Esophagus muscularis mucosa (tissue), 4 donors: Measurements from ENCODE around the gene DGKQ. TPM values are rescaled to one million over a fixed set of nuclear protein-coding genes. Genes with fewer than 3 reads are reported as not detected.

Experiments
- DNase-seq: peaks from one replicate; pipeline ENCODE4 v3.0.0-alpha.2; 2017; ENCODE audit errors: extremely low spot score
- H3K27ac ChIP-seq, 4 donors: fragments of 200-600 bp; sonication (generic); replicated peaks in 1 of 4; 1 replicate in 3 of 4; 2 replicates in 1 of 4; pipeline ENCODE4 v1.5.1; 2016 to 2019; ENCODE audit warnings: mild to moderate bottlenecking in 1 of 4
- H3K27me3 ChIP-seq, 4 donors: fragments of 200-600 bp; sonication (generic); one replicate each; pipeline versions ENCODE4 v1.5.1 to v1.6.0; 2016 to 2019
- H3K36me3 ChIP-seq, 4 donors: fragments of 200-600 bp; sonication (generic); one replicate each; pipeline ENCODE4 v1.5.1; 2016 to 2019
- H3K4me1 ChIP-seq, 4 donors: fragments of 200-600 bp; sonication (generic); one replicate each; pipeline ENCODE4 v1.5.1; 2016 to 2019
- H3K4me3 ChIP-seq, 4 donors: fragments of 200-600 bp; sonication (generic); 1 replicate in 2 of 4; 2 replicates in 2 of 4; pipeline ENCODE4 v1.5.1; 2016 to 2019; ENCODE audit warnings: mild to moderate bottlenecking in 4 of 4, moderate library complexity in 1 of 4
- H3K9me3 ChIP-seq, 4 donors: fragments of 200-600 bp; sonication (generic); 1 replicate in 3 of 4; 2 replicates in 1 of 4; pipeline ENCODE4 v1.5.1; 2016 to 2019
- CTCF ChIP-seq, 3 experiments: fragments of 200-600 bp in 2 of 3; fragments of 450-650 bp in 1 of 3; sonication (generic) in 2 of 3; IDR thresholded peaks; one replicate each; pipeline ENCODE4 v1.5.1; 2017 to 2019; ENCODE audit warnings: antibody characterized with exemption in 3 of 3, mild to moderate bottlenecking in 2 of 3, moderate library complexity in 1 of 3
- EP300 ChIP-seq: sonication (generic); formaldehyde crosslinking; IDR thresholded peaks from one replicate; pipeline ENCODE4 v1.6.1; 2017; ENCODE audit warnings: antibody characterized with exemption
- POLR2A ChIP-seq: fragments of 450-650 bp; IDR thresholded peaks from one replicate; pipeline ENCODE4 v1.6.1; 2017; ENCODE audit warnings: antibody characterized with exemption, moderate library complexity, mild to moderate bottlenecking, low read depth
- POLR2AphosphoS5 ChIP-seq, 2 donors: sonication (generic); formaldehyde crosslinking; IDR thresholded peaks; one replicate each; pipeline ENCODE4 v1.6.1; 2017; ENCODE audit warnings: antibody characterized with exemption in 2 of 2
- WGBS: methylation state at CpG from one replicate; pipeline ENCODE4 v1.1.5; 2018; 5-methylcytosine and 5-hydroxymethylcytosine counted together
- intact Hi-C: fragments of 100-400 bp; cut with DNase I; formaldehyde crosslinking; loops from one replicate; pipeline ENCODE4 v1.15.1; 2023
- total RNA-seq, 4 donors: library from RNA; depleted of rRNA; stranded (reverse); fragments of >200 nt; gene quantifications; one replicate each; pipeline versions ENCODE4 v1.1.0 to v1.2.1, GENCODE V29; 2016

DGKQ gene
- total RNA-seq, 4 donors from 2014 or later = 7.5 to 11.9 (median 9.9) TPM

GRCh38 chr4:1019729-1020470 is 46.5 kb upstream of the DGKQ start:
- WGBS = 87% methylated on average over 14 of the region's 23 CpGs
- Histone ChIP-seq H3K27ac (no peak overlapping the region), H3K36me3 (peaks cover 0 to 29% (median 9%) of the 10 kb centered on the region in 4 donors), H3K27me3 (no peaks in the 10 kb centered on the region), H3K4me1 (peaks cover 0 to 13% (median 8%) of the 10 kb centered on the region in 4 donors), H3K9me3 (no peaks in the 10 kb centered on the region), H3K4me3 (no peak overlapping the region)
- intact Hi-C loops = no loop called here
- TF ChIP-seq EP300 (no peak), CTCF (IDR thresholded peaks at IDR 0.05) (no peak), POLR2A (no peak), POLR2AphosphoS5 (IDR thresholded peaks at IDR 0.05) (no peak)
- no peak for DNase-seq

GRCh38 chr4:1019320-1019719 is 46.0 kb upstream of the DGKQ start:
- no peak overlapping the region for H3K27ac ChIP-seq
- 66% methylated on average over 5 of the region's 9 CpGs for WGBS

GRCh38 chr4:1018147-1019020 is 45.0 kb upstream of the DGKQ start:
- TF ChIP-seq POLR2A (no peak), POLR2AphosphoS5 (IDR thresholded peaks at IDR 0.05) (no peak), CTCF (IDR thresholded peaks at IDR 0.05) (no peak), EP300 (no peak)
- intact Hi-C loops = no loop called here
- Histone ChIP-seq H3K27ac (no peak overlapping the region), H3K36me3 (peaks cover 0 to 14% (median 0%) of the 10 kb centered on the region in 4 donors), H3K4me1 (peaks cover 0 to 20% (median 13%) of the 10 kb centered on the region in 4 donors), H3K9me3 (no peaks in the 10 kb centered on the region), H3K4me3 (no peak overlapping the region), H3K27me3 (no peaks in the 10 kb centered on the region)
- WGBS = 77% methylated on average over 17 of the region's 29 CpGs
- DNase-seq = no peak

More at GRCh38 chr4:1019320-1019719, 46.0 kb upstream of the DGKQ start:
- TF ChIP-seq POLR2A (no peak), CTCF (IDR thresholded peaks at IDR 0.05) (no peak), POLR2AphosphoS5 (IDR thresholded peaks at IDR 0.05) (no peak), EP300 (no peak)
- H3K4me3 ChIP-seq = no peak overlapping the region
- DNase-seq = no peak
- H3K27me3 ChIP-seq = no peaks in the 10 kb centered on the region
- H3K36me3 ChIP-seq = peaks cover 0 to 24% (median 3%) of the 10 kb centered on the region in 4 donors
- H3K4me1 ChIP-seq = peaks cover 0 to 18% (median 10%) of the 10 kb centered on the region in 4 donors
- H3K9me3 ChIP-seq = no peaks in the 10 kb centered on the region
- intact Hi-C loops = no loop called here

GRCh38 chr4:1017706-1018105 is 44.3 kb upstream of the DGKQ start:
- intact Hi-C loops = no loop called here
- 82% methylated on average over 7 of the region's 15 CpGs for WGBS
- Histone ChIP-seq H3K4me1 (peaks cover under 1 to 27% (median 16%) of the 10 kb centered on the region in 4 donors), H3K9me3 (no peaks in the 10 kb centered on the region), H3K27me3 (no peaks in the 10 kb centered on the region), H3K4me3 (no peak overlapping the region), H3K27ac (no peak overlapping the region), H3K36me3 (peaks cover 0 to 9% (median 0%) of the 10 kb centered on the region in 4 donors)
- TF ChIP-seq CTCF (IDR thresholded peaks at IDR 0.05) = no peak
- no peak for TF ChIP-seq EP300
- TF ChIP-seq POLR2AphosphoS5 (IDR thresholded peaks at IDR 0.05) = no peak
- TF ChIP-seq POLR2A = no peak
- DNase-seq = no peak
